ENCODE data around the gene C1GALT1C1L. TPM values are rescaled to one million over a fixed set of nuclear protein-coding genes. Genes with fewer than 3 reads are reported as not detected.

The C1GALT1C1L gene
- total and polyA plus RNA-seq, 2 of the 4 experiments (the other 2 are of a cell fraction), result 0.36 to 0.63 TPM

- in situ Hi-C loops (cut with MboI; ENCODE audit: low sequenced_read_pairs), result no loop called here
- Histone ChIP-seq H4K20me1 (ENCODE audit: insufficient read depth, low read length) (no peaks in the 10 kb centered on the region), H3K56ac (ENCODE audit: extremely low read depth, insufficient read depth, low read length) (no peak overlapping the region), H2AK9ac (replicated peaks; ENCODE audit: low read depth, low read length, poor library complexity) (no peak overlapping the region), H3K4me3 (ENCODE audit: insufficient read depth, low read depth, low read length) (no peak overlapping the region), H2AK5ac (ENCODE audit: low read depth, low read length) (no peak overlapping the region), H4K5ac (ENCODE audit: low read depth, low read length) (no peak overlapping the region), H2BK15ac (ENCODE audit: low read depth, low read length) (no peak overlapping the region), H2BK20ac (ENCODE audit: low read depth, low read length) (no peak overlapping the region), H3K14ac (replicated peaks; ENCODE audit: low read depth, low read length) (no peak overlapping the region), H3K27me3 (ENCODE audit: control insufficient read depth, insufficient read depth, low read length) (peaks cover 22% of the 10 kb centered on the region), H2BK5ac (ENCODE audit: low read depth, low read length, poor library complexity, severe bottlenecking) (no peak overlapping the region), H3K79me1 (ENCODE audit: low read depth in 1 of 2, low read length in 2 of 2) (no peaks in the 10 kb centered on the region), H3K9ac (ENCODE audit: low read depth, low read length) (no peak overlapping the region), H3K36me3 (ENCODE audit: control insufficient read depth, insufficient read depth, low read length) (no peaks in the 10 kb centered on the region), H2BK120ac (ENCODE audit: low read depth, low read length) (no peak overlapping the region), H3K23ac (ENCODE audit: low read depth, low read length) (no peak overlapping the region), H4K91ac (ENCODE audit: insufficient read depth, low read depth, low read length) (no peak overlapping the region), H3K9me1 (ENCODE audit: insufficient read depth, low read length) (peaks cover 2% of the 10 kb centered on the region; the same call in 1 of the 2 replicates), H3K4me1 (ENCODE audit: control insufficient read depth, insufficient read depth, low read length) (peaks cover 5% of the 10 kb centered on the region; the same call in 1 of the 2 replicates), H3K9me3 (ENCODE audit: control insufficient read depth, insufficient read depth, low read length) (no peaks in the 10 kb centered on the region), H4K8ac (ENCODE audit: low read depth in 2 of 2, low read length in 2 of 2) (no peak overlapping the region), H3K4me2 (ENCODE audit: low read depth, low read length) (no peak overlapping the region), H2AFZ (replicated peaks; ENCODE audit: low read length, poor library complexity) (no peak overlapping the region), H3K18ac (ENCODE audit: low read depth, low read length) (no peak overlapping the region), H3K4ac (ENCODE audit: low read depth, low read length) (no peak overlapping the region), H3K27ac (ENCODE audit: insufficient read depth, low read length) (no peak overlapping the region)
- POLR2A ChIA-PET (ENCODE audit: unreplicated experiment), result no interaction called here
- 39% methylated on average over 4 of the region's 11 CpGs; no CpG with 5 or more reads in 1 of the 2 experiments for WGBS, 2 experiments (ENCODE audit: extremely low coverage in 2 of 2, insufficient read length in 1 of 2)
- no peak for ATAC-seq (ENCODE audit: low read depth)
- CTCF ChIA-PET, result interaction anchor here (0.6 kb wide), 1 partner anchor 15 kb away, joined by 3 read pairs; no protein-coding TSS in a partner anchor
- intact Hi-C loops (cut with micrococcal nuclease), result no loop called here
- no peak for DNase-seq
- BruUV-seq (replicated peaks), result no TSS peak
- dilution Hi-C loops (cut with HindIII; ENCODE audit: low sequenced_read_pairs, unreplicated experiment), result no loop called here
- TF ChIP-seq MAFK (IDR thresholded peaks at IDR 0.05; ENCODE audit: low read depth, low read length), result no peak
- no peak for TF ChIP-seq CEBPB (IDR thresholded peaks at IDR 0.05; ENCODE audit: low read depth, low read length)
- no peak for TF ChIP-seq ELK1 (IDR thresholded peaks at IDR 0.05; ENCODE audit: borderline replicate concordance, low read depth, low read length)
- TF ChIP-seq RAD21 (IDR thresholded peaks at IDR 0.05; ENCODE audit: low read length), result no peak
- no peak for TF ChIP-seq FOS (IDR thresholded peaks at IDR 0.05; ENCODE audit: low read depth, low read length)
- TF ChIP-seq RCOR1 (IDR thresholded peaks at IDR 0.05; ENCODE audit: insufficient replicate concordance, low read length), result no peak
- no peak for TF ChIP-seq CTCF (conservative IDR thresholded peaks at IDR 0.05; ENCODE audit: low read depth, low read length)
- no peak for TF ChIP-seq USF2 (IDR thresholded peaks at IDR 0.05; ENCODE audit: low read depth, low read length)
- TF ChIP-seq MXI1 (IDR thresholded peaks at IDR 0.05; ENCODE audit: borderline replicate concordance, low read depth, low read length), result no peak
Measured at GRCh38 chr2:43631618-43632317, 44.5 kb downstream of the C1GALT1C1L start.

Measured in IMR-90 (cell line).